ENCODE results near the gene CHTOP.

DNA sequence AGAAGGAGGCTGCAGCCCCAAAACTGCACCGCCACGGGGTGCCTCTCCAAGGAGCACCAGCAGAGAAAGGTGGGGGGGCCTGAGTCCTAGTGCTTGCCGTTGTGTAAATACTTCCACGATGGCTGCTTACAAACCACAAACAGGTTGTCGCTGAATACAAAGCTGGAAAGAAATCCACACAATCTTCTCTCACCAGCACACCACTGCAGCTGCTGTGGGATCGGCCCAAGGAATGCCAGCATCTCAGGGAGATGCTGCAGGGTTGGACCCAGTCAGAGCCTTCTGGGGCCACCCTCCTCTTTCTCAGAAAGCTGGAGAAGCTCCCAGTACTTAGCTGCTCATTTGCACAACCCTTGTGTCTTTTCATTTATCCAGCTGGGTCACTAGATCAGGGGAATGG is 14.7 kb upstream of the CHTOP start:
- TF ChIP-seq, protein P1, sequence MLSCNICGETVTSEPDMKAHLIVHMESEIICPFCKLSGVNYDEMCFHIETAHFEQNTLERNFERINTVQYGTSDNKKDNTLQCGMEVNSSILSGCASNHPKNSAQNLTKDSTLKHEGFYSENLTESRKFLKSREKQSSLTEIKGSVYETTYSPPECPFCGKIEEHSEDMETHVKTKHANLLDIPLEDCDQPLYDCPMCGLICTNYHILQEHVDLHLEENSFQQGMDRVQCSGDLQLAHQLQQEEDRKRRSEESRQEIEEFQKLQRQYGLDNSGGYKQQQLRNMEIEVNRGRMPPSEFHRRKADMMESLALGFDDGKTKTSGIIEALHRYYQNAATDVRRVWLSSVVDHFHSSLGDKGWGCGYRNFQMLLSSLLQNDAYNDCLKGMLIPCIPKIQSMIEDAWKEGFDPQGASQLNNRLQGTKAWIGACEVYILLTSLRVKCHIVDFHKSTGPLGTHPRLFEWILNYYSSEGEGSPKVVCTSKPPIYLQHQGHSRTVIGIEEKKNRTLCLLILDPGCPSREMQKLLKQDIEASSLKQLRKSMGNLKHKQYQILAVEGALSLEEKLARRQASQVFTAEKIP (CRISPR knock-in tag; IDR thresholded peaks at IDR 0.05; ENCODE audit: borderline replicate concordance), result no peak
- TF ChIP-seq FOXM1 (CRISPR knock-in tag; IDR thresholded peaks at IDR 0.05) (no peak), PHF21A (CRISPR knock-in tag; IDR thresholded peaks at IDR 0.05) (no peak), ELF1 (CRISPR knock-in tag; IDR thresholded peaks at IDR 0.05) (no peak)
- TF ChIP-seq, protein P2, sequence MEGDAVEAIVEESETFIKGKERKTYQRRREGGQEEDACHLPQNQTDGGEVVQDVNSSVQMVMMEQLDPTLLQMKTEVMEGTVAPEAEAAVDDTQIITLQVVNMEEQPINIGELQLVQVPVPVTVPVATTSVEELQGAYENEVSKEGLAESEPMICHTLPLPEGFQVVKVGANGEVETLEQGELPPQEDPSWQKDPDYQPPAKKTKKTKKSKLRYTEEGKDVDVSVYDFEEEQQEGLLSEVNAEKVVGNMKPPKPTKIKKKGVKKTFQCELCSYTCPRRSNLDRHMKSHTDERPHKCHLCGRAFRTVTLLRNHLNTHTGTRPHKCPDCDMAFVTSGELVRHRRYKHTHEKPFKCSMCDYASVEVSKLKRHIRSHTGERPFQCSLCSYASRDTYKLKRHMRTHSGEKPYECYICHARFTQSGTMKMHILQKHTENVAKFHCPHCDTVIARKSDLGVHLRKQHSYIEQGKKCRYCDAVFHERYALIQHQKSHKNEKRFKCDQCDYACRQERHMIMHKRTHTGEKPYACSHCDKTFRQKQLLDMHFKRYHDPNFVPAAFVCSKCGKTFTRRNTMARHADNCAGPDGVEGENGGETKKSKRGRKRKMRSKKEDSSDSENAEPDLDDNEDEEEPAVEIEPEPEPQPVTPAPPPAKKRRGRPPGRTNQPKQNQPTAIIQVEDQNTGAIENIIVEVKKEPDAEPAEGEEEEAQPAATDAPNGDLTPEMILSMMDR (CRISPR knock-in tag; IDR thresholded peaks at IDR 0.05), result no peak
- TF ChIP-seq, protein P3, sequence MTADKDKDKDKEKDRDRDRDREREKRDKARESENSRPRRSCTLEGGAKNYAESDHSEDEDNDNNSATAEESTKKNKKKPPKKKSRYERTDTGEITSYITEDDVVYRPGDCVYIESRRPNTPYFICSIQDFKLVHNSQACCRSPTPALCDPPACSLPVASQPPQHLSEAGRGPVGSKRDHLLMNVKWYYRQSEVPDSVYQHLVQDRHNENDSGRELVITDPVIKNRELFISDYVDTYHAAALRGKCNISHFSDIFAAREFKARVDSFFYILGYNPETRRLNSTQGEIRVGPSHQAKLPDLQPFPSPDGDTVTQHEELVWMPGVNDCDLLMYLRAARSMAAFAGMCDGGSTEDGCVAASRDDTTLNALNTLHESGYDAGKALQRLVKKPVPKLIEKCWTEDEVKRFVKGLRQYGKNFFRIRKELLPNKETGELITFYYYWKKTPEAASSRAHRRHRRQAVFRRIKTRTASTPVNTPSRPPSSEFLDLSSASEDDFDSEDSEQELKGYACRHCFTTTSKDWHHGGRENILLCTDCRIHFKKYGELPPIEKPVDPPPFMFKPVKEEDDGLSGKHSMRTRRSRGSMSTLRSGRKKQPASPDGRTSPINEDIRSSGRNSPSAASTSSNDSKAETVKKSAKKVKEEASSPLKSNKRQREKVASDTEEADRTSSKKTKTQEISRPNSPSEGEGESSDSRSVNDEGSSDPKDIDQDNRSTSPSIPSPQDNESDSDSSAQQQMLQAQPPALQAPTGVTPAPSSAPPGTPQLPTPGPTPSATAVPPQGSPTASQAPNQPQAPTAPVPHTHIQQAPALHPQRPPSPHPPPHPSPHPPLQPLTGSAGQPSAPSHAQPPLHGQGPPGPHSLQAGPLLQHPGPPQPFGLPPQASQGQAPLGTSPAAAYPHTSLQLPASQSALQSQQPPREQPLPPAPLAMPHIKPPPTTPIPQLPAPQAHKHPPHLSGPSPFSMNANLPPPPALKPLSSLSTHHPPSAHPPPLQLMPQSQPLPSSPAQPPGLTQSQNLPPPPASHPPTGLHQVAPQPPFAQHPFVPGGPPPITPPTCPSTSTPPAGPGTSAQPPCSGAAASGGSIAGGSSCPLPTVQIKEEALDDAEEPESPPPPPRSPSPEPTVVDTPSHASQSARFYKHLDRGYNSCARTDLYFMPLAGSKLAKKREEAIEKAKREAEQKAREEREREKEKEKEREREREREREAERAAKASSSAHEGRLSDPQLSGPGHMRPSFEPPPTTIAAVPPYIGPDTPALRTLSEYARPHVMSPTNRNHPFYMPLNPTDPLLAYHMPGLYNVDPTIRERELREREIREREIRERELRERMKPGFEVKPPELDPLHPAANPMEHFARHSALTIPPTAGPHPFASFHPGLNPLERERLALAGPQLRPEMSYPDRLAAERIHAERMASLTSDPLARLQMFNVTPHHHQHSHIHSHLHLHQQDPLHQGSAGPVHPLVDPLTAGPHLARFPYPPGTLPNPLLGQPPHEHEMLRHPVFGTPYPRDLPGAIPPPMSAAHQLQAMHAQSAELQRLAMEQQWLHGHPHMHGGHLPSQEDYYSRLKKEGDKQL (CRISPR knock-in tag; IDR thresholded peaks at IDR 0.05; ENCODE audit: low read depth), result no peak

Measured in HepG2 (cell line).